NCI-H82 (cell line): Measurements from ENCODE around the gene PDIA4.
"Not testable (repeated sequence)": the region's sequence is repeated elsewhere in the genome, so short reads cannot be mapped to it uniquely, and the experiment has no call there.

ENCODE experiments used
- DNase-seq: peaks from one replicate; lab custom pipeline; 2025; lab: John Stamatoyannopoulos, UW

The PDIA4 gene, protein sequence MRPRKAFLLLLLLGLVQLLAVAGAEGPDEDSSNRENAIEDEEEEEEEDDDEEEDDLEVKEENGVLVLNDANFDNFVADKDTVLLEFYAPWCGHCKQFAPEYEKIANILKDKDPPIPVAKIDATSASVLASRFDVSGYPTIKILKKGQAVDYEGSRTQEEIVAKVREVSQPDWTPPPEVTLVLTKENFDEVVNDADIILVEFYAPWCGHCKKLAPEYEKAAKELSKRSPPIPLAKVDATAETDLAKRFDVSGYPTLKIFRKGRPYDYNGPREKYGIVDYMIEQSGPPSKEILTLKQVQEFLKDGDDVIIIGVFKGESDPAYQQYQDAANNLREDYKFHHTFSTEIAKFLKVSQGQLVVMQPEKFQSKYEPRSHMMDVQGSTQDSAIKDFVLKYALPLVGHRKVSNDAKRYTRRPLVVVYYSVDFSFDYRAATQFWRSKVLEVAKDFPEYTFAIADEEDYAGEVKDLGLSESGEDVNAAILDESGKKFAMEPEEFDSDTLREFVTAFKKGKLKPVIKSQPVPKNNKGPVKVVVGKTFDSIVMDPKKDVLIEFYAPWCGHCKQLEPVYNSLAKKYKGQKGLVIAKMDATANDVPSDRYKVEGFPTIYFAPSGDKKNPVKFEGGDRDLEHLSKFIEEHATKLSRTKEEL

DNA sequence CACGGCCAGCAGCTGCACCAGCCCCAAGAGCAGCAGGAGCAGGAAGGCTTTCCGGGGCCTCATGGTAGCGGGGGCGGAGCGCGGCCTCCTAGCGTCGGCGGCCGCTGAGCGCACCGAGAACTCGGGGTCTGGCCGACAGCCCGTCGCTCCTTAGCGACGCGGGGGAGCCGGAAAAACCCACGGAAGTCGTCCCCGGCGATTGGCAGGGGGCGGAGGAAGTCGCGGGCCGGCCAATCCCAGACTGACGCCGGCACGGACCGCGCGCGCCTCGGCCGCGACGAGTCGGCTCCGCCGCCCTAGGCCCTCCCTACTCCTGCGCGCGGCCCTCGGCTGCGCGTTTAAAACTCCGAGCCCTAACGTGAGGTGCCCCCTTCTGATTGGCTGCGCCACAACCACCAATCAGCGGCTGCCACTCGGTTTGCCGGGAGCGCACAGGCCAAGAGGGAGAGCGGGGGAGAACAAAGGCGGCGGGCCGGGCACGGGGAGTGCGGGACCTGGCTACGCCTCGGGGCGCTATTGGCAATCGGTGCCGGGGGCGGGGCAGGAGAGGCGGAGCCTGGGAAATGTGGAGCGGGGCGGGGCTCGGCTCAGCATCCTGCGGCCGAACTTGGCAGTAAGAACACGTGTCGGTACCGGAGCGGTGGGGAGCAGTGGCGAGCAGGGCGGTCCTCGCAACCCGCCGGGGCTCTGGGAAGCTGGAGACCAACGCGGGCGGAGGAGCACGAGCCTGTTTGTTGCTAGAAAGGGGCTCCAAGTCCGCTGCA is at the start of gene PDIA4:
PDIA4 (minus strand) TSS at position 160 of the 764 bp plus-strand sequence; CDS start at position 63, 97 bp downstream.
- DNase-seq: peak; percentile 99

DNA sequence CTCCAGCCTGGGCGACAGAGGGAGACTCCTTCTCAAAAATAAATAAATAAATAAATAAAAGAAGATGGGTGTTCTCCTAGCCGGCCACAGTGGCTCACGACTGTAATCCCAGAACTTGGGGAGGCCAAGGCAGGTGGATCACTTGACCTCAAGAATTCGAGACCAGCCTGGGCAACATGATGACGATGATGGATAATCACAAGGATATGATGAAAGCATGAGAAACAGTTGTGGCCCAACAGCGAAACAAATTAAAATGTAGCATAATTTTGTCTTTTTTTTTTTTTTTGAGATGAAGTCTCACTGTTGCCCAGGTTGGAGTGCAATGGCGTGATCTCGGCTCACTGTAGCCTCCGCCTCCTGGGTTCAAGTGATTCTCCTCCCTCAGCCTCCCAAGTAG is 49.3 kb upstream of the PDIA4 start:
- DNase-seq: no peak

DNA sequence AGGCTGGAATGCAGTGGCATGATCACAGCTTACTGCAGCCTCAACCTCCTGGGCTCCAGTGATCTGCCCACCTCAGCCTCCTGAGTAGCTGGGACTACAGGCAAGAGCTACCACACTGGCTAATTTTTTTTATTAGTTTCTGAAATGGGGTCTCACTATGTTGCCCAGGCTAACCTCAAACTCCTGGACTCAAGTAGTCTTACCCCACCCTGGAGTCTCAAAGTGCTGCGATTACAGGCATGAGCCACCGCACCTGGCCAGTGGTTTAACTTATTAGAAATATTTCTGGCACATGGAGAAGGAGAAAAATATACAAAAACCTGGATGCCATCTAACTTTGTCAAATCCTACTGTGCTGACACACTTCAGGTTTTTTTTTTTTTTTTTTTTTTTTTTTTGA is 47.0 kb upstream of the PDIA4 start:
- DNase-seq: no peak

DNA sequence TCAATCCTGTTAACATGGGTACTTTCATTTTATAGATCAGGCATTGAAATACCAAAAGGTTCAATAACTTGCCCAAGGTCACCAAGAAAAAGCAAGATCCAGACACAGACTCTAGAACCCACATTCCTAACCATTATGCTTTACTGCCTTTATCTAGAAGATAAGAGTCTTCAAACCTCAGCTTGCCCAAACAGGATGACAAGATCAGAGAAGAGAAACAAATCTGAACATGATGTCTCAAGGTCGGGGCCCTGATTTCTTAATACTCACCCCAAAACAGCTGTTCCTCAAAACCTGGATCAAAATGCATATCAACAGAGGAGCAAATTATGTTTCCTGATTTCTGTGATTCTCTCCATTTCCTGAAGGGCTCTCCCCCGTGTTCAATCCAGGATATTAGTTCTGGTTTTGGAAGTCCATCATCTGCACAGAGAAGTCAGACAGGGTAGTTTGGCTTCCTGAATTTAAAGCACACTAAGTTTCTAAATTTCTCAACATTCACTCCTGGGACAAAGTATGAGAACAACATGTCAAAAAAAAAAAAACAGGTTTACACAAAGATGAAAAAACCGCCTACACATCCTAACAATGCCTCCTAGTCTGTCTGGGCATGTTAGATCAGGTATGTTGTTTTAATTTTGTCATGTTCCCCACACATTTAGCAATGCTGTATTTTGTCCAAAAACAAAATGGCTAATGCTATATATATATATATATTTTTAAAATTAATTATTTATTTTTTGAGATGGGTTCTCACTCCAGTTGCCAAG is 46.0 kb upstream of the PDIA4 start:
- no peak for DNase-seq

DNA sequence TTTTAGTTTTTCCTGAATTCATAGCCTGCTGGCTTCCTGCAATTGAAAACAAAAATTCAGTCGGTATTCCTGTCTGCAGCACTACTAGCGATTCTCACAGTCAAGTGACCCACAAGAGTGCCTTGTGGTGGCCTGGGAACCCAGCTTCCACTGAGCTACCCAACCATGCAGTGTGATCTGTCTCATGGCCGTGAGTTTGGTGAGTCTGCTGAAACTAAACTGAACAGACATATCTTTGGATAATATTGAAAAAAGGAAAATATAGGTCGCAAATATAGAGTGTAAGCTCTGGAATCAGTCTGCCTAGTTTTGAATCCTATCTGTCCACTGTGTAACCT is 44.1 kb upstream of the PDIA4 start:
- no peak for DNase-seq

DNA sequence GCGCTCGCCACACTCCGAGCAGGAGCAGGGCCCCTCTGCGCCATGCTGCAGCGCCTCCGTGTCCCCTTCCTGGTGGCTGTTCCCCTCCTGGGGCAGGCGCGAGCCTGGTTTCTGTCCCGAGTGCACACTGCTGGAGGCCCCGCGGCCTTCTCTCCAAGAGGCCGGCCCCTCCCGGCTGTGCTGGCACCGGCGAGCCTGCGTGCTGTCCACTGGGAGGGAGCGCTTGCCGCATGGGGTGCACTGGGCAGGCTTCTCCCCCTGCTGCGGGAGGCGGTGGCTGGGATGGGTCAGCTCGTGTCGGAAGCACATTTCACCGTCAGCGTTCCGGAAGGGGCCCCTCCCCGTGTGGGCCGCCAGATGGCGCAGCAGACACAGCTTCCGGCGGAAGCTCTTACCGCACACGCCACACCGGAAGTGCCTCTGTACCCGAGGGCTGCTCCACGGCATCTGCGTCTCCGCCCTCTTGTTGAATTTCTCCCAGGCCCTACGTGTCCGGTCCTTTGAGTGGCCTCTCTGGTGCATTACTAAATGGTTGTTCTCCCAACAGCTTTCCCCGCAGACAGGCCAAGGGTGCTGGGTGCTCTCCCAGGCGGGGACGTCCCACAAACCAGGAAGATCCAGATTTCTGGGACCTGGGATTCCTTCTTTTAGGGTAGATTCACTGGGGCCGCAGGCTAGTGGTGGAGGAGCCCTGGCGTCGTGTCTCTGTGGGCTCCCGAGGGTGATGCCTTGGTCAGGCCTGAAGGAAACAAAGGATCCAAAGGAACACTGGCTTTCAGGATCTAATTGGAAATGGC is 43.5 kb upstream of the PDIA4 start:
- peak; percentile 22 for DNase-seq

DNA sequence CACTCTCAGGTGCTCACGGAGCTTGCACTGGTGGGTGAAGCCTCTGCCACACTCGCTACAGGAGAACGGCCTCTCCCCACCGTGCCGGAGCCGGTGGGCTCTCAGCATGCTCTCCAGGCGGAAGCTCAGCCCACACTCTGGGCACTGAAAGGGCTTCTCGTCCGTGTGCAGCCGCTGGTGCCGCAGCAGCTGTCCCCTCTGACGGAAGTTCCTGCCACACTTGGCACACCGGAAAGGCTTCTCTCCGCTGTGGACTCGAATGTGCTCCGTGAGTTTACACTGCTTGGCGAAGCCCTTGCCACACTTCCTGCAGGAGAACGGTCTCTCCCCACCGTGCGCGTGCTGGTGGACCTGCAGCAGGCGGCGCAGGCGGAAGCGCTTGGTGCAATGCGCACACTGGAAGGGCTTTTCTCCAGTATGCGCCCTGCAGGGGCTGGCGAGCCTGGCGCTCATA is 42.9 kb upstream of the PDIA4 start:
- DNase-seq: no peak

DNA sequence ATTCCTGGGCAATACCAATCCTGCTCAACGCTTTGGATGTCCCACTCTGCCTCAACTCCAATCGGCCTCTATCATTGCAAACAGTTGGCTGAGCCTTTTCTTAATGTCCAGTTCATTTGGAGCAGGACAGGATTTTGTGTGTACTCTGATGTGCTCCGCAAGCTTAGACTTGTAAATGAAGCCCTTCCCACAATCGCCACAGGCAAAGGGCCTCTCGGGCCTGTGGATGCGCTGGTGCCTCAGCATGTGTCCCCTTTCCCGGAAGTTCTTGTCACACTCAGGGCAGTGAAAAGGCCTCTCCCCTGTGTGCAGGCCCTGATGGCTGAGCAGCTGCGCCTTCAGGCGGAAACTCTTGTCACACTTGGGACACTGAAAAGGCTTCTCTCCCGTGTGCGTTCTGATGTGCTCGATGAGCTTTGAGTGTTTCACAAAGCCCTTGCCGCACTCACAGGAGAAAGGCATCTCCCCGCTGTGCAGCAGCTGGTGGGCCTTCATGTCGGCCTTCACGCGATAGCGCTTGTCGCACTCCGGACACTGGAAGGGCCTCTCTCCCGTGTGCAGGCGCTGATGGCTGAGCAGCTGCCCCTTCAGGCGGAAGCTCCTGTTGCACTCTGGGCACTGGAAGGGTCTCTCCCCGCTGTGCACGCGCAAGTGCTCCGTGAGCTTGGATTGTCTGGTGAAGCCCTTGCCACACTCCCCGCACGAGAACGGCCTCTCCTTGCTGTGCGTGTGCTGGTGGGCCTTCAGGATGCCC is 42.2 kb upstream of the PDIA4 start:
- no peak for DNase-seq

DNA sequence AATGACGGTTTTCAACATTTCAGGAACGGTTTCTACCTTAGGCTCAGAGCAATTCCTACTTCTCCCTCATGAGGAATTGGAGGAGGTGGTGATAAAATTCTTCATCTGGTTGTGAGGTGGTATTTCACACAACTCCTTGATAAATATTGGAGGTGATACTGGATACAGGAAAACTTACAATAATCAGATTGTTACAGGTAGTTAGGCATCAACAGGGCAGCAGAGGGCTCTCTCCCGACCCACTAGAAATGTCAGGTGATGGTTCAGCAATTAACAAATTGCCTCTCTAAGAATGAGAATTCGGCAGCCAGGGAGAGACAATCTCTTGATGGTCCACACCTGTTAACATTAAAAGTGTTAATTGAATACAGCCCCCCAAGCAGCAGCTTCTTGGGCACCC is 39.6 kb upstream of the PDIA4 start:
- no peak for DNase-seq

DNA sequence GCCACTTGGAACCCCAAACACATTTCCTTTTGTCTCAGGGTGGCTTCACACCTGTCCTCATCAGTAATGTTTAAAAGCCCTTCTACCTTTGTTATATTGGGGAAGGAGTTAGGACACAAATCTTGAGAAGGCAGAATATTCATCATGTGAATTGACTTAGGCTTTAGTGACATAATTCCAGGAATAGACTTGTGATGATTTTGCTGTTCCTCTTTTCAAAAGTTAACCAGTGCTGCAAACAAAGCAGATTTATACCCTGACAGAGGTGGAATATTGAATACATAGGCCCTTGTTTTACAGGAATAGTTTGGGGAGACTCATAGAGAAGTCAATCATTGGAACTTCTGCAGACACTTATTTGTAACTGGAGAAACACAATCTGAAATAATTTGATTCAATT is 35.2 kb upstream of the PDIA4 start:
- no peak for DNase-seq

DNA sequence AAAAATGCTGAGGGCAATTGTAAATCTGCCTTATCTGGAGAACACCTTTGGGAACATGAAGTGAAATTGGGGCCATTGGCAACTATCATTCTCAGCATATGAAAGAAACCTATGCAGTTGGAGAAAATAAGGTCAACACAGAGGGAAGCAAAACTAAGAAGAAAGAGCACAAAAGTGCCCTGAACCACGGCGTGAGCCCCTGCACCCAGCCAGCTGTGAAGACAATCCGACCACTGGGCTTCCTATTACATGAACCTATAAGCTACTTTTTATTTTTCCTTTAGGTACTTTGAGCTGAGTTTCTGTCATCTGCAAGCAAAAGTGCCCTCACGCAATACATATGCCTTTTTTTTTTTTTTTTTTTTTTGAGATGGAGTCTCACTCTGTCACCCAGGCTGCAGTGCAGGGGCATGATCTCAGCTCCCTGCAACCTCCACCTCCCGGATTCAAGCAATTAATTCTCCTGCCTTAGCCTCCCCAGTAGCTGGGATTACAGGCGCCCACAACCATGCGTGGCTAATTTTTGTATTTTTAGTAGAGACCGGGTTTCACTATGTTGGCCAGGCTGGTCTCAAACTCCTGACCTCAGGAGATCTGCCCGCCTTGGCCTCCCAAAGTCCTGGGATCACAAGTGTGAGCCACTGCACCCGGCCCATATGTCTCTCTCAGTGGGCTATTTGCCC is 34.1 kb upstream of the PDIA4 start:
- not testable (repeated sequence) for DNase-seq

DNA sequence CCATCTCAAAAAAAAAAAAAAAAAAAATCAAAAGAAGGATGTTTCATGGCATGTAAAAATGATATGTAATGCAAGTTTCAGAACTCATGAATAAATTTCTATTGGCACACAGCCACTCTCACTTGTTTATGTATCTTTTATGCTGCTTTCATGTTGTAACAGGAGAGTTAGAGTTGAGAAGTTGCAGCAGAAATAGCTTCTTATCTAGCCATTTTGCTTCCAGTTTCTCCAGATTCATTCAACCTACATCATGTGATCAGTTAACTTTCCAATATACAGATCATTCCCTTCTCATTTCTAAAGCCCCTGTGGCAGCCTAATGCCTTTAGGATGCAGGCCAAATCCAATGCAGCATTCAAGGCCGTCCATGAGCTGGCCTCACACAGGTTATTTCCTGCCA is 31.9 kb upstream of the PDIA4 start:
- DNase-seq: no peak

DNA sequence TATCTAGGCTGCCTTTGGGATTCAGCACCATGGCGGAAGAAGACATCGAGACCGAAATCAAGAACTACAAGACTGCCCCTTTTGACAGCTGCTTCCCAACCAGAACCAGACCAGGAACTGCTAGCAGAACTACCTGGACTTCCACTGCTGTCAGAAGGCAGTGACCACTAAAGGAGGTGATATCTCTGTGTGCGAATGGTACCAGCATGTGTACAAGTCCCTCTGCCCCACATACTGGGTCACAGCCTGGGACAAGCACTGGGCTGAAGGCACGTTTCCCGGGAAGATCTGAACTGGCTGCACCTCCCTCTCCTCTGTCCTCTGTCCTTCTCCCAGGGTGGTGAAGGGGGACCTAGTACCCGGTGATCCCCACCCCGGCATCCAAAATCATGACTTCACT is 25.6 kb upstream of the PDIA4 start:
- no peak for DNase-seq

DNA sequence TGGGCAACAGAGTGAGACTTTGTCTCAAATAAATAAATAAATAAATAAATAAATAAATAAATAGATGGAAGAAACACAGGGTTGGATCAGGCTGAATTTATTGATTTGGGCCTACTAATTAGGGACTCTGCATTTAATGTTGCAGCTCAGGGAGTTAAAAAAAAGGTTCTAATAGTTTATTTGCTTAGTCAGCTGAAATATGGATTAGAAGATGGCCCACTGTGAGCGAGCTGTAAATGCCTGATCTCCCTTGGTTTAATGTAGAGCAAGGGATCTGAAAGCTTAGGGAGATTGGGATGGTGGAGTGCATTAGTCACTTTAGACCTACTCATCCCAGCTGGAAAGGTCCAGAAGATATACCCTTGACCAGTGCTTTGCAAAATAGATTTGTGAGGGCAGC is 25.1 kb upstream of the PDIA4 start:
- no peak for DNase-seq

DNA sequence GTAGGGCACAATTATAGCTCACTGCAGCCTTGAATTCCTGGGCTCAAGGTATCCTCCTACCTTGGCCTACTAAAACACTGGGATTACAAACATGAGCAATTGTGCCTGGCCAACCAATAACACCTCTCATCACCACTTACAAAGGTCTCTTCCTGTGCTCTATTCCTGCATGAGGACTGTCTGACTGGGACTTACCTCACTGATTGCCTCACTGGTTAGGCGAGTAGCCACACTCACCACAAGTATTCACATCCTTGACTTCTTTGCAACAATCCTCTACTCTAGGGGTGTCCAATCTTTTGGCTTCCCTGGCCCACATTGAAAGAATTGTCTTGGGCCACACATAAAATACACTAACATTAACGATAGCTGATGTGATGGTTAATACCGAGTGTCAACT is 22.6 kb upstream of the PDIA4 start:
- no peak for DNase-seq

DNA sequence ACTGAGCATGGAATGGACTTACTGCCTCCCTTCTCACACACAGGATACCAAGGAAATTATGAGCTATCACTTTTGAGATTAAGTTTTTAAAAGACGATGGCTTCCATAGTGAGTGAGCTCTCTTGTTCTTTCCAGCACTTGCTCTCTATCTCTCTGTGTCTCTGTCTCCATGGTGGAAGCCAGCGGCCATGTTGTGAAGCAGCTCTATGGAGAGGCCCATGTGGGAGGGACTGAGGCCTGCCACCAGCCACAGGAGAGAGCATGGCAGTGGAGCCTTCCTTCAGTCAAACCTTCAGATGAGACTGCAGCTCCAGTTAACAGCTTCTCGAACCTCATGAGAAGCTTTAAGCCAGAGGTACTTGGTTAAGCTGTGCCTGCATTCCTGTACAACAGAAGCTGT is 20.5 kb upstream of the PDIA4 start:
- DNase-seq: no peak

DNA sequence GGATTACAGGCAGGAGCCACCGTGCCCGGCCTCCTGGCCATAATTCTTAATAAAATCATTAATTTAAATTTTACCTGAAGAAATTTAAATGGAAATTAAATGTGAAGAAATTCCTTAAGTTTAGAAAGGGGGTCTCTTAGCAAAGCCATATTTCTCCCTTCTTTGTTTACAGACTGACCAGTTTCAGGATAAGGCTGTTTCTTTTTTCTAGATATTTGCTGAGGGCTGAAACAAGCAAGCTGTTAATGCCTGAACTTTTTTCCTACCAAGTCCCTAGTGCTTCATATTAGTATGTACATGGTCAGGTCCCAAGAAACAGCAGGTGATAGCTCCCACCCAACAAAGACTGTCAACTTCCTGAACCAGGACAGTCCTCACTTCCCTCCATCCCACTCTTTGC is 18.1 kb upstream of the PDIA4 start:
- no peak for DNase-seq

DNA sequence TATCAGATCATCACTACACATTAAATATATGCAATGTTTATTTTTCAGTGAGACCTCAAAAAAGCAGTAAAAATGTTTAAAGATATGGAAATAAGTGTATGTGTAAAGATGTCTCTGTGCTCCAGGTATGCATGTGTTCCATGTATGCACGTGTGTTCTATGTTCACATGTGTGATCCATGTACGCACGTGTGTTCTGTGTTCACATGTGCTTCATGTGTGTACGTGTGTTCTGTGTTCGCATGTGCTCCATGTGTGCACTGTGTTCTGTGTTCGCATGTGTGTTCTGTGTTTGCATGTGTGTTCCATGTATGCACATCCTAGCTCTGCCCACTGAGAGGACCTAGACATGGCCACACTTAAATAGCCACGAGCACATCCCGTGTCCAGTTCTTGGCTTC is 15.6 kb upstream of the PDIA4 start:
- DNase-seq: no peak

DNA sequence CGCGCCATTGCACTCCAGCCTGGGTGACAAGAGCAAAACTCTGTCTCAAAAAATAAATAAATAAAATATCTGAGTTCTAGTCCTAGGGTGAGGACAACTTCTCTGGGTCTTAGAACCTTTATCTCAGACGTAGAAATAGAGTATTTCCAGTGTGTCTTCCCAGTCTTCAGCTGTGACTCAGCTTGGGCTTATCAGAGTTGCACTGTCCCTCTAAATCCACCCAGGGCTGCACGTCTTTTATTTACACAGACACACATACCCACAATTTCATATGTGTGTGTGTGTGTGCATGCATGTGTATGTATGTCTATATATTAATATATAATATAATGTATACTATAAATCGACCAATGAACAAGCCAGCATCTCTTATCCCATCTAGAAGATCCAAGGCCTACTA is 13.0 kb upstream of the PDIA4 start:
- DNase-seq: no peak

DNA sequence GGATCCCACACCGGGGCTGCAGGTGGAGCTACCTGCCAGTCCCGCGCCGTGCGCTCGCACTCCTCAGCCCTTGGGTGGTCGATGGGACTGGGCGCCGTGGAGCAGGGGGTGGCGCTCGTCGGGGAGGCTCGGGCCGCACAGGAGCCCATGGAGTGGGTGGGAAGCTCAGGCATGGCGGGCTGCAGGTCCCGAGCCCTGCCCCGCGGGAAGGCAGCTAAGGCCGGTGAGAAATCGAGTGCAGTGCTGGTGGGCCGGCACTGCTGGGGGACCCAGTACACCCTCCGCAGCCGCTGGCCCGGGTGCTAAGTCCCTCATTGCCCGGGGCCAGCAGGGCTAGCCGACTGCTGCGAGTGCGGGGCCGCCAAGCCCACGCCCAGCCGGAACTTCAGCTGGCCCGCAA is 10.3 kb upstream of the PDIA4 start:
- not testable (repeated sequence) for DNase-seq
